ENCODE results near the gene CFH.
"Not testable (repeated sequence)": the region's sequence is repeated elsewhere in the genome, so short reads cannot be mapped to it uniquely, and the experiment has no call there.

CFH gene

GRCh38 chr1:196669051-196669450, 17.2 kb downstream of the CFH start:
- no peak for DNase-seq

GRCh38 chr1:196669693-196670092, 17.9 kb downstream of the CFH start:
- no peak for DNase-seq

GRCh38 chr1:196674908-196675307, 23.1 kb downstream of the CFH start:
- DNase-seq: no peak

- no peak for DNase-seq
These were observed 26.1 kb downstream of the CFH start for GRCh38 chr1:196677781-196678509.

- DNase-seq: no peak
These were observed 26.7 kb downstream of the CFH start for GRCh38 chr1:196678510-196678884.

GRCh38 chr1:196680107-196680506, 28.3 kb downstream of the CFH start:
- DNase-seq: no peak

GRCh38 chr1:196684476-196684875, 32.6 kb downstream of the CFH start:
- DNase-seq: no peak

GRCh38 chr1:196685506-196685905, 33.7 kb downstream of the CFH start:
- DNase-seq: no peak

- DNase-seq: no peak
These were observed 37.2 kb downstream of the CFH start for GRCh38 chr1:196689001-196689400.

- no peak for DNase-seq
These were observed 38.7 kb downstream of the CFH start for GRCh38 chr1:196690582-196690981.

- DNase-seq: no peak
These were observed 47.1 kb downstream of the CFH start for GRCh38 chr1:196698993-196699392.

GRCh38 chr1:196701144-196701543, 49.3 kb downstream of the CFH start:
- DNase-seq: no peak

- DNase-seq: not testable (repeated sequence)
These were observed 58.0 kb downstream of the CFH start for GRCh38 chr1:196709892-196710291.

- DNase-seq: no peak
These were observed 66.0 kb downstream of the CFH start for GRCh38 chr1:196717868-196718267.

- DNase-seq: peak; percentile 7 to 9
These were observed 71.7 kb downstream of the CFH start for GRCh38 chr1:196723325-196724185.

GRCh38 chr1:196732526-196732925, 80.7 kb downstream of the CFH start:
- no peak for DNase-seq

GRCh38 chr1:196733091-196733970, 81.5 kb downstream of the CFH start:
- no peak for DNase-seq

- DNase-seq: no peak
These were observed 82.2 kb downstream of the CFH start for GRCh38 chr1:196734006-196734405.

- DNase-seq: no peak
These were observed 82.6 kb downstream of the CFH start for GRCh38 chr1:196734460-196734859.

- no peak for DNase-seq
These were observed 86.9 kb downstream of the CFH start for GRCh38 chr1:196738730-196739129.

GRCh38 chr1:196743244-196743643, 91.4 kb downstream of the CFH start:
- DNase-seq: not testable (repeated sequence)

GRCh38 chr1:196765019-196765740, 113.3 kb downstream of the CFH start:
- not testable (repeated sequence) for DNase-seq
